ENCODE data around the gene MTARC2. TPM values are rescaled to one million over a fixed set of nuclear protein-coding genes. Genes with fewer than 3 reads are reported as not detected.

The MTARC2 gene
- total RNA-seq, 1 donor from 2014 or later = 8.9 TPM

DNA sequence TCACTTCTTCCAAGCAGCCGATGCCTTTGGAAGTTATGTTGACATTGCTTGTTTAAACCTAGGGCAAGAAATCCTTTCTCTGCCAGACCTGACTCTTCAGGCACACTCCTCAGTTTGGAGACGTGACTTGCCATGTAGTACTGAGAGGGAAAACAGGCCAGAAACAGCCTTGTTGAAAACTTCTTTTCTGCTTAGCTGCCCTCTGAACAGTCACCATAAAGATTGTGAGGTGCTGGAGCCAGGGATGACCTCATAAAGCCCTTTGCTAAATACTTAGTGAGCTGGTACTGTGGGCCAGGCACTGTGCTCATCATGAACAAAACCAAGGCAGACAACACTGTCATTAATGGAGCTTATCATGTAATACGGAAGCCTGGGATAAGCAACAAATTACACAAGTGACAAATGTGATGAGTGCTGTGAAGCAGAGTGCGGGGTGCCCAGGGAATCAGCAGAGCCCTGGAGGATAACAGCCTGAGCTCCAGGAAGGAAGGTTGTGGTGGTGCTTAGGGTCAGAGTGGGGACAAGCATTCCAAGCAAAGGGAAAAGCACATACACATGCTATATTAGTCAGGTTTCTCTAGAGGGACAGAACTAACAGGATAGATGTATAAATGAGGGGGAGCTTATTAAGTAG is 80.9 kb downstream of the MTARC2 start:
- TF ChIP-seq, protein P1, sequence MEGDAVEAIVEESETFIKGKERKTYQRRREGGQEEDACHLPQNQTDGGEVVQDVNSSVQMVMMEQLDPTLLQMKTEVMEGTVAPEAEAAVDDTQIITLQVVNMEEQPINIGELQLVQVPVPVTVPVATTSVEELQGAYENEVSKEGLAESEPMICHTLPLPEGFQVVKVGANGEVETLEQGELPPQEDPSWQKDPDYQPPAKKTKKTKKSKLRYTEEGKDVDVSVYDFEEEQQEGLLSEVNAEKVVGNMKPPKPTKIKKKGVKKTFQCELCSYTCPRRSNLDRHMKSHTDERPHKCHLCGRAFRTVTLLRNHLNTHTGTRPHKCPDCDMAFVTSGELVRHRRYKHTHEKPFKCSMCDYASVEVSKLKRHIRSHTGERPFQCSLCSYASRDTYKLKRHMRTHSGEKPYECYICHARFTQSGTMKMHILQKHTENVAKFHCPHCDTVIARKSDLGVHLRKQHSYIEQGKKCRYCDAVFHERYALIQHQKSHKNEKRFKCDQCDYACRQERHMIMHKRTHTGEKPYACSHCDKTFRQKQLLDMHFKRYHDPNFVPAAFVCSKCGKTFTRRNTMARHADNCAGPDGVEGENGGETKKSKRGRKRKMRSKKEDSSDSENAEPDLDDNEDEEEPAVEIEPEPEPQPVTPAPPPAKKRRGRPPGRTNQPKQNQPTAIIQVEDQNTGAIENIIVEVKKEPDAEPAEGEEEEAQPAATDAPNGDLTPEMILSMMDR (IDR thresholded peaks at IDR 0.05) = no peak
- intact Hi-C loops (cut with micrococcal nuclease) = no loop called here
- Mint-ChIP-seq H3K27me3 (peaks cover 7% of the 10 kb centered on the region), H3K4me1 (no peaks in the 10 kb centered on the region), H3K4me3 (no peak overlapping the region), H3K9me3 (peaks cover 4% of the 10 kb centered on the region), H3K27ac (no peak overlapping the region), H3K36me3 (ENCODE audit: low read depth) (no peaks in the 10 kb centered on the region)
- no peak for ATAC-seq (ENCODE audit: low read depth)
- no peak for DNase-seq
- ChIA-PET POLR2A (no interaction called here), CTCF (no interaction called here)

DNA sequence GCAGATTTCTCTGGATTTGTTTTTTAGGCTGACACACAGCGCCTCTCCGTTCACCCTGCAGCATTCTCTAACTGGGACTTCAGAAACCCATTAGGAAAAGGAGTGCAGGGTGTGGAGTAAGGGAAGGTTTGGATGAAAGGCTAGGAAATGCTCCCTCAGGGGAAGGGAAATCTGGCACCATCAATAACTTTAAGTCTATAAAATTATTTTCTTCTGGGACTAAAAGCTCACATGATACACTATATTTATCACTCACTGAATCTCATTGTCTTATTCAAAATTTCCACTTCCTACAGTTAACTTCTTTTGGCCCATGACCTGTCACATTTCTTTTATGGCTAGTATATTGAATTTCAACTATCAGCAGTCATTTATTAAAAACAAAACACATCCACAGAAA is 85.3 kb downstream of the MTARC2 start:
- ATAC-seq (ENCODE audit: low read depth) = no peak
- intact Hi-C loops (cut with micrococcal nuclease) = no loop called here
- TF ChIP-seq, protein P1 (IDR thresholded peaks at IDR 0.05) = no peak
- no peaks in the 10 kb centered on the region for H3K4me1 Mint-ChIP-seq
- no peaks in the 10 kb centered on the region for H3K36me3 Mint-ChIP-seq (ENCODE audit: low read depth)
- ChIA-PET CTCF (no interaction called here), POLR2A (no interaction called here)
- peaks cover 3% of the 10 kb centered on the region for H3K27me3 Mint-ChIP-seq
- no peak for DNase-seq
- no peak overlapping the region for H3K27ac Mint-ChIP-seq
- H3K4me3 Mint-ChIP-seq = no peak overlapping the region
- H3K9me3 Mint-ChIP-seq = peaks cover 4% of the 10 kb centered on the region

Other genes with a start within 250 kb of the MTARC2 start
- gene MARK1, start 220.2 kb upstream of the MTARC2 start, total RNA-seq = 3.8 and 5.7 TPM in 2 replicates
- 19.6 and 20.0 TPM in 2 replicates for gene C1orf115, start 58.0 kb upstream of the MTARC2 start, total RNA-seq
- gene MTARC1, start 38.6 kb downstream of the MTARC2 start, total RNA-seq = 0.37 and 2.2 TPM in 2 replicates
- 3.2 and 4.6 TPM in 2 replicates for gene HLX, start 131.1 kb downstream of the MTARC2 start, total RNA-seq